Endothelial cell of umbilical vein (primary cell): Measurements from ENCODE around the gene EVC2. TPM values are rescaled to one million over a fixed set of nuclear protein-coding genes. Genes with fewer than 3 reads are reported as not detected.

Experiments
- BruUV-seq: library from RNA; stranded (reverse); fragments of 400-500 nt; replicated peaks from 2 replicates; lab custom pipeline; 2021; lab: Mats Ljungman, UMichigan
- CTCF ChIA-PET: fragments of 300-600, 350-600 bp; sonication (Branson Sonifier 250); formaldehyde crosslinking; loops from one replicate; lab custom pipeline; 2021; ENCODE audit warnings: antibody characterized with exemption, inconsistent platforms; lab: Charles Lee
- POLR2A ChIA-PET: fragments of 300-600, 350-600 bp; sonication (Branson Sonifier 250); formaldehyde crosslinking; loops from one replicate; lab custom pipeline; 2021; ENCODE audit warnings: antibody characterized with exemption, inconsistent platforms; lab: Charles Lee
- DNase-seq: peaks from one replicate; pipeline ENCODE4 v3.0.0-alpha.2; 2011; ENCODE audit warnings: low read depth, low spot score
- FAIRE-seq: peaks from 2 replicates; lab custom pipeline; 2011; peaks lifted over from hg19 to GRCh38; lab: Jason Lieb, UNC
- H2AFZ ChIP-seq: 2 replicates; pipeline ENCODE4 v1.6.0; 2012; ENCODE audit warnings: low read depth, low read length, control low read depth, inconsistent platforms
- H3K27ac ChIP-seq: 2 replicates; pipeline ENCODE4 v1.5.1; 2011; ENCODE audit warnings: low read depth, mild to moderate bottlenecking, control low read depth, low read length, moderate library complexity; ENCODE audit not compliant: insufficient read depth
- H3K27me3 ChIP-seq, 2 experiments: 2 replicates each; pipeline versions ENCODE4 v1.6.0 to v1.6.1; 2011; ENCODE audit warnings: low read length in 2 of 2, mixed read lengths in 1 of 2; ENCODE audit not compliant: control insufficient read depth in 2 of 2, insufficient read depth in 2 of 2
- H3K36me3 ChIP-seq, 2 experiments: 2 replicates in 1 of 2; 3 replicates in 1 of 2; pipeline ENCODE4 v1.5.1; 2011; ENCODE audit warnings: low read length in 2 of 2, mild to moderate bottlenecking in 1 of 2, moderate library complexity in 1 of 2; ENCODE audit not compliant: control insufficient read depth in 2 of 2, insufficient read depth in 2 of 2; ENCODE audit errors: extremely low read depth in 1 of 2
- H3K4me1 ChIP-seq: 3 replicates; pipeline ENCODE4 v1.5.1; 2011; ENCODE audit warnings: mild to moderate bottlenecking, low read length; ENCODE audit not compliant: control insufficient read depth, insufficient read depth; ENCODE audit errors: extremely low read depth
- H3K4me2 ChIP-seq: 2 replicates; pipeline ENCODE4 v1.6.1; 2011; ENCODE audit warnings: low read length, control low read depth, mixed read lengths; ENCODE audit not compliant: insufficient read depth
- H3K4me3 ChIP-seq, 3 experiments: fragments of 200-600 bp in 1 of 3; sonication (generic), shearing (Covaris generic) in 1 of 3; replicated peaks in 1 of 3; 2 replicates each; pipeline ENCODE4 v1.5.1; 2011 to 2016; ENCODE audit warnings: control low read depth in 3 of 3, low read length in 3 of 3, mild to moderate bottlenecking in 2 of 3, inconsistent platforms in 1 of 3, low read depth in 1 of 3, moderate library complexity in 1 of 3; ENCODE audit not compliant: insufficient read depth in 1 of 3
- H3K79me2 ChIP-seq: 2 replicates; pipeline ENCODE4 v1.6.0; 2012; ENCODE audit warnings: low read length, inconsistent platforms; ENCODE audit not compliant: control insufficient read depth, insufficient read depth
- H3K9ac ChIP-seq: replicated peaks from 2 replicates; pipeline ENCODE3; 2011; ENCODE audit warnings: low read length, control low read depth; ENCODE audit not compliant: insufficient read depth; ENCODE audit errors: extremely low read depth
- H3K9me1 ChIP-seq: replicated peaks from 3 replicates; pipeline ENCODE4 v1.6.0; 2011; ENCODE audit warnings: mild to moderate bottlenecking, low read length; ENCODE audit not compliant: control insufficient read depth, insufficient read depth; ENCODE audit errors: extremely low read depth
- H3K9me3 ChIP-seq: replicated peaks from 2 replicates; pipeline ENCODE4 v1.5.1; 2012; ENCODE audit warnings: low read length, inconsistent platforms; ENCODE audit not compliant: control insufficient read depth, insufficient read depth
- H4K20me1 ChIP-seq: replicated peaks from 2 replicates; pipeline ENCODE3; 2011; ENCODE audit warnings: mild to moderate bottlenecking, low read length; ENCODE audit not compliant: control insufficient read depth, insufficient read depth; ENCODE audit errors: extremely low read depth
- CTCF ChIP-seq, 2 donors: IDR thresholded peaks; 1 replicate in 1 of 2; 2 replicates in 1 of 2; pipeline ENCODE4 v1.5.1; 2011; ENCODE audit warnings: low read length in 2 of 2, mild to moderate bottlenecking in 2 of 2, moderate library complexity in 2 of 2, control low read depth in 1 of 2, inconsistent platforms in 1 of 2, low read depth in 1 of 2; ENCODE audit not compliant: insufficient read depth in 1 of 2; ENCODE audit errors: extremely low read depth in 1 of 2
- EZH2 ChIP-seq: IDR thresholded peaks from 2 replicates; pipeline ENCODE4 v1.6.1; 2012; ENCODE audit warnings: borderline replicate concordance, low read depth, mild to moderate bottlenecking, moderate library complexity, low read length, inconsistent platforms; ENCODE audit not compliant: severe bottlenecking
- FOS ChIP-seq: IDR thresholded peaks from 2 replicates; pipeline ENCODE4 v1.6.1; 2011; ENCODE audit warnings: mild to moderate bottlenecking, low read length, moderate library complexity, borderline replicate concordance; ENCODE audit not compliant: insufficient read depth
- GATA2 ChIP-seq: IDR thresholded peaks from 2 replicates; pipeline ENCODE4 v1.7.0; 2011; ENCODE audit warnings: low read depth, mild to moderate bottlenecking, moderate library complexity, mixed read lengths, low read length; ENCODE audit not compliant: insufficient read length, insufficient read depth
- JUN ChIP-seq: IDR thresholded peaks from 2 replicates; pipeline ENCODE4 v1.6.1; 2011; ENCODE audit warnings: borderline replicate concordance, low read depth; ENCODE audit not compliant: insufficient read length, insufficient read depth
- MAX ChIP-seq: IDR thresholded peaks from 2 replicates; pipeline ENCODE4 v1.6.1; 2011; ENCODE audit not compliant: insufficient read depth, insufficient read length
- MYC ChIP-seq: IDR thresholded peaks from one replicate; pipeline ENCODE4 v1.6.1; 2011; ENCODE audit warnings: mild to moderate bottlenecking, low read depth, low read length
- POLR2A ChIP-seq: IDR thresholded peaks from 2 replicates; pipeline ENCODE4 v1.6.1; 2012; ENCODE audit warnings: low read depth, mild to moderate bottlenecking, control low read depth, low read length
- POLR2AphosphoS5 ChIP-seq: IDR thresholded peaks from 2 replicates; pipeline ENCODE4 v1.6.1; 2012; ENCODE audit warnings: low read depth, mild to moderate bottlenecking, control low read depth, low read length, moderate library complexity; ENCODE audit not compliant: insufficient read depth
- dilution Hi-C: fragments of 300-500 bp; cut with MboI; formaldehyde crosslinking; loops from one replicate; pipeline ENCODE4 v1.15.0; 2019; ENCODE audit warnings: low sequenced_read_pairs; ENCODE audit not compliant: extremely low pct_ligation_motif_present
- intact Hi-C: fragments of 100-400 bp; cut with micrococcal nuclease; formaldehyde crosslinking; loops from one replicate; pipeline ENCODE4 v1.10.0; 2022
- polyA plus RNA-seq, 4 experiments: library from polyadenylated mRNA; depleted of rRNA in 3 of 4; stranded (reverse) in 3 of 4; unstranded in 1 of 4; fragments of >200 nt; gene quantifications; 2 replicates each; pipeline versions ENCODE4 v1.2.1 to v1.2.3, GENCODE V29; 2011 to 2012; ENCODE audit warnings: missing spikeins in 1 of 4
- total RNA-seq: library from RNA; stranded (reverse); gene quantifications from 2 replicates; pipeline ENCODE4 v1.2.3, GENCODE V29; 2021

EVC2 gene
- total and polyA plus RNA-seq, 2 donors (not counting 3 experiments of a cell fraction or from before 2014, with no cell fraction given) = 1.7 to 8.8 TPM

- POLR2A ChIA-PET = no interaction called here
- no peak overlapping the region for H3K27ac ChIP-seq
- TF ChIP-seq JUN = no peak
- no peak for TF ChIP-seq EZH2
- TF ChIP-seq POLR2A = no peak
- no peak for TF ChIP-seq MAX
- TF ChIP-seq POLR2AphosphoS5 = no peak
- no peak for TF ChIP-seq CTCF (IDR thresholded peaks at IDR 0.05; ENCODE audit: extremely low read depth in 1 of 2, insufficient read depth in 1 of 2, low read depth in 1 of 2, low read length in 2 of 2)
- no peak for TF ChIP-seq MYC
- TF ChIP-seq GATA2 = no peak
- no peak for TF ChIP-seq FOS
Observed at GRCh38 chr4:5724377-5724776, 16.0 kb upstream of the EVC2 start.

More at GRCh38 chr4:5724377-5724776, 16.0 kb upstream of the EVC2 start:
- H3K9ac ChIP-seq = no peak overlapping the region
- intact Hi-C loops (no loop called here), dilution Hi-C loops (no loop called here)
- peaks cover 3 to 7% of the 10 kb centered on the region in 2 experiments for H3K36me3 ChIP-seq
- no peak overlapping the region for H3K4me2 ChIP-seq
- no peaks in the 10 kb centered on the region for H3K9me3 ChIP-seq
- H3K4me3 ChIP-seq = no peak overlapping the region
- no peak for FAIRE-seq
- no peak overlapping the region for H2AFZ ChIP-seq
- no peaks in the 10 kb centered on the region for H3K27me3 ChIP-seq
- H3K79me2 ChIP-seq = peaks cover 9% of the 10 kb centered on the region
- CTCF ChIA-PET = interaction anchor here (0.7 kb wide), 1 partner anchor 13 kb away, joined by 4 read pairs; no protein-coding TSS in a partner anchor
- no peak for DNase-seq
- H3K9me1 ChIP-seq = no peaks in the 10 kb centered on the region
- H3K4me1 ChIP-seq = peaks cover 3% of the 10 kb centered on the region
- H4K20me1 ChIP-seq = no peaks in the 10 kb centered on the region
- BruUV-seq = no TSS peak
